Kidney (tissue), 14 donors: ENCODE data around the gene OGFOD1. TPM values are rescaled to one million over a fixed set of nuclear protein-coding genes. Genes with fewer than 3 reads are reported as not detected.

Source experiments
- DNase-seq, 5 donors: peaks; one replicate each; pipeline ENCODE4 v3.0.0-alpha.2; 2013 to 2020
- FAIRE-seq: peaks from 2 replicates; lab custom pipeline; 2012; peaks lifted over from hg19 to GRCh38; lab: Jason Lieb, UNC
- H3K27ac ChIP-seq, 2 donors: one replicate each; pipeline ENCODE4 v1.7.0; 2013; ENCODE audit warnings: low read depth in 2 of 2, low read length in 2 of 2, inconsistent platforms in 1 of 2
- H3K27me3 ChIP-seq: one replicate; pipeline ENCODE4 v1.7.1; 2013; ENCODE audit warnings: low read length, inconsistent platforms; ENCODE audit not compliant: control insufficient read depth, insufficient read depth
- H3K36me3 ChIP-seq, 3 donors: one replicate each; pipeline versions ENCODE4 v1.7.0 to v1.7.1; 2013; ENCODE audit warnings: low read length in 3 of 3, control low read depth in 1 of 3, inconsistent platforms in 1 of 3; ENCODE audit not compliant: insufficient read depth in 3 of 3, control insufficient read depth in 2 of 3
- H3K4me1 ChIP-seq, 3 donors: one replicate each; pipeline versions ENCODE4 v1.7.0 to v1.7.1; 2013; ENCODE audit warnings: low read length in 3 of 3, inconsistent platforms in 1 of 3, low read depth in 1 of 3; ENCODE audit not compliant: control insufficient read depth in 2 of 3, insufficient read depth in 2 of 3
- H3K4me3 ChIP-seq, 3 donors: one replicate each; pipeline versions ENCODE4 v1.7.0 to v1.8.1; 2013; ENCODE audit warnings: low read length in 3 of 3, control low read depth in 1 of 3, inconsistent platforms in 1 of 3
- H3K9ac ChIP-seq, 3 donors: one replicate each; pipeline versions ENCODE4 v1.7.0 to v1.7.1; 2013; ENCODE audit warnings: low read length in 3 of 3, control low read depth in 1 of 3, inconsistent platforms in 1 of 3
- H3K9me3 ChIP-seq, 3 donors: one replicate each; pipeline versions ENCODE4 v1.7.0 to v1.7.1; 2013; ENCODE audit warnings: low read length in 3 of 3, control low read depth in 1 of 3, inconsistent platforms in 1 of 3; ENCODE audit not compliant: control insufficient read depth in 2 of 3, insufficient read depth in 1 of 3
- CTCF ChIP-seq: IDR thresholded peaks from 3 replicates; pipeline ENCODE4 v1.5.1; 2012; ENCODE audit warnings: mild to moderate bottlenecking, moderate library complexity, borderline replicate concordance; ENCODE audit not compliant: insufficient read depth; ENCODE audit errors: extremely low read depth
- intact Hi-C: fragments of 100-400 bp; cut with DNase I; formaldehyde crosslinking; loops from one replicate; pipeline ENCODE4 v1.11.1; 2022
- polyA plus RNA-seq: library from polyadenylated mRNA; stranded (reverse); fragments of 350-450 nt; fragmentation: Illumina TruSeq; extraction: RNeasy Lipid Tissue Mini Kit (QIAGEN cat#74804); gene quantifications from one replicate; pipeline ENCODE4 v1.2.3, GENCODE V29; 2014; ENCODE audit warnings: low read depth, low replicate concordance; ENCODE audit not compliant: insufficient read depth
- total RNA-seq: library from RNA; stranded (reverse); fragmentation: NEBNext Ultra II Directional; extraction: Animal tissue kit (Norgen Biotek cat#: 25700); gene quantifications from one replicate; pipeline ENCODE4 v1.2.1, GENCODE V29; 2021
- donor health status: control.
- donor health status: control.
- donor health status: control.
- donor health status: control.
- donor health status: control.
- donor health status: DM: yes; HTN: yes; CAD: no.
- donor health status: Normal renal cell carcinoma (clear cell type).

The OGFOD1 gene
- total and polyA plus RNA-seq, 2 donors from 2014 or later = 16.1 to 39.4 TPM

- FAIRE-seq = no peak
- no peak for DNase-seq
- no peaks in the 10 kb centered on the region for H3K27me3 ChIP-seq
- no peak overlapping the region for H3K9ac ChIP-seq
- no peaks in the 10 kb centered on the region for H3K4me1 ChIP-seq
- H3K36me3 ChIP-seq = peaks cover 12 to 63% (median 50%) of the 10 kb centered on the region in 3 donors
- no peak overlapping the region for H3K27ac ChIP-seq
- H3K4me3 ChIP-seq = no peak overlapping the region
- intact Hi-C loops = no loop called here
- no peak for TF ChIP-seq CTCF
- H3K9me3 ChIP-seq = no peaks in the 10 kb centered on the region
These were observed 19.3 kb downstream of the OGFOD1 start for GRCh38 chr16:56470666-56471065.

- DNase-seq (no peak), FAIRE-seq (no peak)
- Histone ChIP-seq H3K4me1 (no peaks in the 10 kb centered on the region), H3K9ac (no peak overlapping the region), H3K27ac (no peak overlapping the region), H3K4me3 (no peak overlapping the region), H3K27me3 (no peaks in the 10 kb centered on the region), H3K9me3 (no peaks in the 10 kb centered on the region), H3K36me3 (peaks cover 10 to 50% (median 41%) of the 10 kb centered on the region in 3 donors)
- TF ChIP-seq CTCF = no peak
- intact Hi-C loops = no loop called here
These were observed 23.8 kb downstream of the OGFOD1 start for GRCh38 chr16:56475201-56475600.

GRCh38 chr16:56477096-56477878, 25.9 kb downstream of the OGFOD1 start:
- DNase-seq = no peak
- no peaks in the 10 kb centered on the region for H3K4me1 ChIP-seq
- no peak for TF ChIP-seq CTCF
- H3K9me3 ChIP-seq = no peaks in the 10 kb centered on the region
- no peak overlapping the region for H3K27ac ChIP-seq
- no peak for FAIRE-seq
- H3K9ac ChIP-seq = no peak overlapping the region
- H3K27me3 ChIP-seq = no peaks in the 10 kb centered on the region
- no peak overlapping the region for H3K4me3 ChIP-seq
- H3K36me3 ChIP-seq = peaks cover 6 to 45% (median 35%) of the 10 kb centered on the region in 3 donors
- intact Hi-C loops = no loop called here
